ENCODE results near the gene NES. TPM values are rescaled to one million over a fixed set of nuclear protein-coding genes. Genes with fewer than 3 reads are reported as not detected.

The NES gene
- total and polyA plus RNA-seq, 2 of the 8 experiments (the other 6 are each of a cell fraction or from before 2014, with no cell fraction given): 13.3 to 135 TPM

DNA sequence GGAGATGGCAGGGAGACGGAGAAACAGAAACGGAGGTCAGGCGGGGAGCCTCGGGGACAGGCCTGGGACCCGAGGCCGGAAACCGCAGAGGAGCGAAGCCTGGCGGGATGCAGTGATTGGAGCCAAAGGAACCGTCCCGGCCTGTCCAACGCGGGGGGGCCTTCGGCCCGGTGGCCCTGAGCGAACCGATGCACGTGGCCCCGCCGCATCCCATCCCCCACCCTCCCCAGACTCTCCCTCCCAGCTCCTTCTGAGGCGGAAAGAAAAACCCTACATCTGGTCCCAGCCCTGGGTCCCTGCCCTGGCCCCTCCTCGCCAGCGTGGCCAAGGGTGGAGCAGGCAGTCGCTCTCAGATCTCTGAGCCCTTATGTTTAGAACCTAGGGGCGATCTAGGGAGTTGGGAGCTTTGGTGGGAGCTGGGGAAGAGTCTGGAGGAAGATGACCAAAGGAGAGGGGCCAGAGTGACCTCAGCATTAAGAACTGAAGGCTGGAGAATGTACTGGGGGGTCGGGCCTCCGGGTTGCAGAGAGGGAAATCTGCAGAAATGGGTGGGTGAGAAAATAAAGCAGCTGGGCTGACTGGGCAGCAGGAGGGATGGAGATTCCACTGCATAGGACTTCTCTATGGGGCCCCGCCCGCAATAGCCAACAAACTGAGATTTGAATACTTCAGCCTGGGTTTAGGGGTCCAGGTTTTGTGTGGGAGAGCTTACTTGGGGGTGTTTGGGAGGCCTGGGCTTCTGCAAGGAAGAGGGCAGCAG, 29.6 kb upstream of the NES start:
- Histone ChIP-seq H2AK5ac (ENCODE audit: low read depth, low read length) (peak overlapping the region; percentile 45; the same call in 1 of the 2 replicates), H3K18ac (ENCODE audit: extremely low read depth, low read length) (peak overlapping the region; percentile 86), H2BK120ac (replicated peaks; ENCODE audit: low read depth, low read length) (peak overlapping the region; percentile 45), H3K4me2 (ENCODE audit: insufficient read depth in 1 of 2, low read depth in 2 of 2, low read length in 2 of 2) (peak overlapping the region; percentile 77 to 94), H3K36me3 (ENCODE audit: control insufficient read depth in 2 of 4, insufficient read depth in 4 of 4, low read length in 3 of 4) (peaks cover 0 to 3% (median 0%) of the 10 kb centered on the region in 4 experiments; a peak in 1 of 8 replicates), H2BK15ac (ENCODE audit: low read length) (peak overlapping the region; percentile 81; the same call in 1 of the 2 replicates), H3K4ac (replicated peaks; ENCODE audit: insufficient read length, low read depth, low read length) (peak overlapping the region; percentile 97), H4K91ac (replicated peaks; ENCODE audit: insufficient read length, low read length) (peak overlapping the region; percentile 99), H3K23me2 (ENCODE audit: low read depth, low read length) (peaks cover 31% of the 10 kb centered on the region; the same call in 1 of the 2 replicates), H3K79me1 (ENCODE audit: low read depth, low read length) (no peaks in the 10 kb centered on the region), H4K8ac (ENCODE audit: extremely low read depth, insufficient read depth, low read length) (peak overlapping the region; percentile 85), H2BK12ac (ENCODE audit: low read depth, low read length) (peak overlapping the region; percentile 96; the same call in 1 of the 2 replicates), H3K27me3 (replicated peaks in 1 of 4; ENCODE audit: control insufficient read depth in 3 of 4, extremely low read depth in 1 of 4, insufficient read depth in 3 of 4, low read length in 3 of 4) (peaks cover 0 to 19% (median 8%) of the 10 kb centered on the region in 4 experiments; a peak in 4 of 7 replicates), H3K4me1 (replicated peaks in 1 of 4; ENCODE audit: control insufficient read depth in 3 of 4, insufficient read depth in 4 of 4, low read length in 3 of 4) (peaks cover 30 to 64% (median 48%) of the 10 kb centered on the region in 4 experiments), H3K14ac (ENCODE audit: insufficient read length) (no peak overlapping the region), H2AFZ (ENCODE audit: low read length) (no peak overlapping the region), H3K23ac (ENCODE audit: insufficient read length) (no peak overlapping the region), H4K20me1 (replicated peaks in 1 of 2; ENCODE audit: control insufficient read depth in 1 of 2, insufficient read depth in 2 of 2, low read length in 2 of 2) (peaks cover 4 to 10% of the 10 kb centered on the region in 2 experiments), H2BK5ac (ENCODE audit: low read depth, low read length) (peak overlapping the region; percentile 99), H2BK20ac (ENCODE audit: low read length) (peak overlapping the region; percentile 95), H3K56ac (replicated peaks; ENCODE audit: insufficient read length, low read depth, low read length) (peak overlapping the region; percentile 55), H3K79me2 (ENCODE audit: control insufficient read depth in 1 of 2, insufficient read depth in 2 of 2, low read length in 2 of 2) (peaks cover 7 to 24% of the 10 kb centered on the region in 2 experiments; a peak in 2 of 4 replicates), H3K27ac (ENCODE audit: low read depth, low read length) (peak overlapping the region; percentile 79), H3K9ac (replicated peaks in 1 of 4; ENCODE audit: extremely low read depth in 1 of 4, low read depth in 3 of 4, low read length in 3 of 4) (peak overlapping the region in 3 of 4 experiments; percentile 26 to 60 (median 59); a peak in 5 of 7 replicates), H3K4me3 (ENCODE audit: extremely low read depth in 1 of 4, insufficient read depth in 2 of 4, low read depth in 3 of 4, low read length in 4 of 4) (peak overlapping the region; percentile 50 to 80 (median 70)), H3K9me3 (ENCODE audit: insufficient read depth in 2 of 2, low read depth in 1 of 2, low read length in 1 of 2) (no peaks in the 10 kb centered on the region), H4K5ac (ENCODE audit: insufficient read length, low read depth, low read length) (peak overlapping the region; percentile 95)
- ChIA-PET POLR2A (ENCODE audit: partially characterized antibody) (interaction anchor here (0.6 to 16.9 kb wide), 22 partner anchors 9 to 848 kb away, joined by 3 to 530 read pairs (median 6); partner anchors contain the start of genes HDGF, ISG20L2, METTL25B and MRPL24), CTCF (ENCODE audit: partially characterized antibody) (interaction anchor here (0.5 to 66.0 kb wide), 16 partner anchors 2 to 184 kb away, joined by 3 to 4284 read pairs (median 8); partner anchors contain the start of genes BCAN, CRABP2, HDGF and INSRR)
- peak in 1 of 2 experiments; percentile 58 for DNase-seq (ENCODE audit: low read depth in 1 of 2, low spot score in 2 of 2)
- 2% methylated on average over 29 of the region's 29 CpGs; no CpG with 5 or more reads in 1 of the 2 experiments for WGBS, 2 experiments (ENCODE audit: extremely low coverage in 1 of 2, insufficient coverage in 1 of 2, insufficient read length in 1 of 2, insufficient replicate concordance in 2 of 2, low coverage in 1 of 2, low lambda C conversion rate in 2 of 2, missing lambda C conversion rate in 1 of 2)
- no peak for FAIRE-seq
- TF ChIP-seq, protein P1, sequence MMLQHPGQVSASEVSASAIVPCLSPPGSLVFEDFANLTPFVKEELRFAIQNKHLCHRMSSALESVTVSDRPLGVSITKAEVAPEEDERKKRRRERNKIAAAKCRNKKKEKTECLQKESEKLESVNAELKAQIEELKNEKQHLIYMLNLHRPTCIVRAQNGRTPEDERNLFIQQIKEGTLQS (IDR thresholded peaks at IDR 0.05; ENCODE audit: insufficient read depth, low read depth, low read length): no peak
- TF ChIP-seq KDM4A (IDR thresholded peaks at IDR 0.05; ENCODE audit: low read depth, low read length, severe bottlenecking) (no peak), GTF2F1 (IDR thresholded peaks at IDR 0.05; ENCODE audit: borderline replicate concordance, low read depth, low read length) (no peak), GABPA (IDR thresholded peaks at IDR 0.05; ENCODE audit: borderline replicate concordance, insufficient read depth, low read length) (0 out of 2 replicates have a peak, but pooled peaks have one; percentile 51), KDM1A (IDR thresholded peaks at IDR 0.05; ENCODE audit: borderline replicate concordance, low read length) (no peak), NANOG (IDR thresholded peaks at IDR 0.05; ENCODE audit: insufficient read depth, low read depth, low read length, poor library complexity, severe bottlenecking) (no peak), ZNF274 (IDR thresholded peaks at IDR 0.05; ENCODE audit: borderline replicate concordance, extremely low read depth, low read length) (no peak), TEAD4 (IDR thresholded peaks at IDR 0.05; ENCODE audit: low read depth, low read length) (no peak)
